Prostate gland (tissue), 2 donors: ENCODE data around the gene FIP1L1. TPM values are rescaled to one million over a fixed set of nuclear protein-coding genes. Genes with fewer than 3 reads are reported as not detected.
A peak's percentile ranks its signal among the peaks of the same experiment; 100 is the strongest.
"Not testable (repeated sequence)": the region's sequence is repeated elsewhere in the genome, so short reads cannot be mapped to it uniquely, and the experiment has no call there.

Experiments
- DNase-seq: peaks from one replicate; pipeline ENCODE4 v3.0.0-alpha.2; 2019; ENCODE audit warnings: low spot score
- H3K27ac ChIP-seq, 2 donors: fragments of 200-600 bp; sonication (generic); 2 replicates each; pipeline ENCODE4 v1.5.1; 2017 to 2019
- H3K27me3 ChIP-seq: fragments of 200-600 bp; sonication (generic); replicated peaks from 2 replicates; pipeline ENCODE4 v1.5.1; 2019; ENCODE audit not compliant: insufficient read depth
- H3K36me3 ChIP-seq, 2 donors: fragments of 200-600 bp; sonication (generic); 1 replicate in 1 of 2; 2 replicates in 1 of 2; pipeline versions ENCODE4 v1.5.1 to v1.8.1; 2017 to 2019
- H3K4me1 ChIP-seq: fragments of 200-600 bp; sonication (generic); replicated peaks from 2 replicates; pipeline ENCODE4 v1.5.1; 2019
- H3K4me3 ChIP-seq, 2 donors: fragments of 200-600 bp; sonication (generic); 2 replicates each; pipeline ENCODE4 v1.5.1; 2017 to 2019
- H3K9me3 ChIP-seq: fragments of 200-600 bp; sonication (generic); 2 replicates; pipeline ENCODE4 v1.5.1; 2017
- CTCF ChIP-seq, 4 experiments: fragments of 200-600 bp in 2 of 4; fragments of 450-650 bp in 2 of 4; sonication (generic) in 2 of 4; IDR thresholded peaks; 1 replicate in 3 of 4; 2 replicates in 1 of 4; pipeline ENCODE4 v1.5.1; 2016 to 2019; ENCODE audit warnings: antibody characterized with exemption in 4 of 4, mild to moderate bottlenecking in 2 of 4, moderate library complexity in 2 of 4
- POLR2A ChIP-seq: fragments of 450-650 bp; IDR thresholded peaks from one replicate; pipeline ENCODE4 v1.6.1; 2016; ENCODE audit warnings: antibody characterized with exemption, mild to moderate bottlenecking
- POLR2AphosphoS5 ChIP-seq: sonication (generic); formaldehyde crosslinking; IDR thresholded peaks from one replicate; pipeline ENCODE4 v1.6.1; 2017; ENCODE audit warnings: antibody characterized with exemption
- WGBS: methylation state at CpG from one replicate; pipeline ENCODE4 v1.1.5; 2018; 5-methylcytosine and 5-hydroxymethylcytosine counted together
- intact Hi-C: fragments of 100-400 bp; cut with DNase I; formaldehyde crosslinking; loops from one replicate; pipeline ENCODE4 v1.14.2; 2022
- total RNA-seq, 2 donors: library from RNA; depleted of rRNA; stranded (reverse); fragments of >200 nt; gene quantifications; one replicate each; pipeline ENCODE4 v1.1.0, GENCODE V29; 2016

Gene FIP1L1
- 10 to 100 TPM; 41.0 to 63.5 TPM for total RNA-seq

- H3K4me1 ChIP-seq, result peaks cover 3% of the 10 kb centered on the region
- H3K27me3 ChIP-seq, result no peaks in the 10 kb centered on the region
- no peaks in the 10 kb centered on the region for H3K9me3 ChIP-seq
- TF ChIP-seq POLR2AphosphoS5 (peak; percentile 97), CTCF (IDR thresholded peaks at IDR 0.05) (peak in 2 of 4 experiments; percentile 24 to 30), POLR2A (peak; percentile 90)
- peak within 1 kb of the TSS; percentile 83 to 87 for H3K27ac ChIP-seq
- peak within 1 kb of the TSS; percentile 87 to 93 for H3K4me3 ChIP-seq
- WGBS, result under 1% methylated on average over 85 of the region's 85 CpGs
- intact Hi-C loops, result loop anchor here (10.0 kb wide), 1 partner anchor 1647 kb away; no protein-coding TSS in a partner anchor
- DNase-seq, result peak; percentile 94
- no peaks in the 10 kb centered on the region for H3K36me3 ChIP-seq
Observed at GRCh38 chr4:53377319-53378170, at the start of gene FIP1L1. TSS of gene FIP1L1 (plus strand) at chr4:53377641. CDS start at chr4:53377839, 198 bp downstream.

- H3K4me3 ChIP-seq, H3K4me1 ChIP-seq, DNase-seq, H3K27me3 ChIP-seq, H3K9me3 ChIP-seq, H3K36me3 ChIP-seq, intact Hi-C loops, H3K27ac ChIP-seq: not testable (repeated sequence)
- 94% methylated on average over 6 of the region's 6 CpGs for WGBS
Observed at GRCh38 chr4:53334916-53335315, 42.5 kb upstream of the FIP1L1 start.

GRCh38 chr4:53340145-53340544 lies 37.3 kb upstream of the FIP1L1 start:
- H3K36me3 ChIP-seq, H3K27ac ChIP-seq, intact Hi-C loops, H3K27me3 ChIP-seq, DNase-seq, H3K9me3 ChIP-seq, H3K4me1 ChIP-seq, H3K4me3 ChIP-seq: not testable (repeated sequence)
- 95% methylated on average over 12 of the region's 12 CpGs for WGBS

GRCh38 chr4:53346392-53346791 lies 31.0 kb upstream of the FIP1L1 start:
- H3K4me3 ChIP-seq, DNase-seq, H3K27me3 ChIP-seq, H3K9me3 ChIP-seq, intact Hi-C loops, H3K36me3 ChIP-seq, H3K4me1 ChIP-seq, H3K27ac ChIP-seq: not testable (repeated sequence)
- 81% methylated on average over 2 of the region's 2 CpGs for WGBS

GRCh38 chr4:53346920-53347852 lies 30.3 kb upstream of the FIP1L1 start:
- Histone ChIP-seq H3K27me3 (no peaks in the 10 kb centered on the region), H3K36me3 (no peaks in the 10 kb centered on the region), H3K27ac (no peak overlapping the region), H3K4me3 (no peak overlapping the region), H3K9me3 (no peaks in the 10 kb centered on the region), H3K4me1 (no peaks in the 10 kb centered on the region)
- TF ChIP-seq POLR2AphosphoS5 (no peak), POLR2A (no peak), CTCF (IDR thresholded peaks at IDR 0.05) (no peak)
- WGBS, result 37% methylated on average over 5 of the region's 5 CpGs
- DNase-seq, result no peak
- intact Hi-C loops, result no loop called here

- intact Hi-C loops, result no loop called here
Observed at GRCh38 chr4:53348046-53348445, 29.4 kb upstream of the FIP1L1 start.

More at GRCh38 chr4:53348046-53348445, 29.4 kb upstream of the FIP1L1 start:
- WGBS, result 11% methylated on average over 1 of the region's 1 CpG
- Histone ChIP-seq H3K36me3 (no peaks in the 10 kb centered on the region), H3K4me3 (no peak overlapping the region), H3K4me1 (no peaks in the 10 kb centered on the region), H3K9me3 (no peaks in the 10 kb centered on the region), H3K27ac (no peak overlapping the region), H3K27me3 (no peaks in the 10 kb centered on the region)
- TF ChIP-seq POLR2AphosphoS5 (no peak), CTCF (IDR thresholded peaks at IDR 0.05) (no peak), POLR2A (no peak)
- no peak for DNase-seq
